IMR-90 (cell line): Measurements from ENCODE around the gene PILRA. TPM values are rescaled to one million over a fixed set of nuclear protein-coding genes. Genes with fewer than 3 reads are reported as not detected.

Experiments used
- ATAC-seq: fragments of 200-7000 bp; cut with Tn5 transposase; 2 replicates; pipeline ENCODE4 v1.9.1; 2020; ENCODE audit warnings: low read depth, mild to moderate bottlenecking, moderate library complexity
- BruUV-seq: library from RNA; stranded (reverse); fragments of 400-500 nt; replicated peaks from 2 replicates; lab custom pipeline; 2021; lab: Mats Ljungman, UMichigan
- CTCF ChIA-PET: fragments of 300-600 bp; formaldehyde crosslinking; extraction: SDS; loops from one replicate; lab custom pipeline; 2021; ENCODE audit warnings: antibody characterized with exemption; lab: Yijun Ruan, JAX
- POLR2A ChIA-PET: fragments of 300-600 bp; sonication (Branson Sonifier 250); formaldehyde crosslinking; loops from one replicate; lab custom pipeline; 2022; ENCODE audit warnings: antibody characterized with exemption; ENCODE audit not compliant: unreplicated experiment; lab: Charles Lee
- DNase-seq: peaks from one replicate; pipeline ENCODE4 v3.0.0; 2013
- H2AFZ ChIP-seq: replicated peaks from 2 replicates; pipeline ENCODE3; 2013; ENCODE audit warnings: low read length, mild to moderate bottlenecking; ENCODE audit not compliant: poor library complexity
- H2AK5ac ChIP-seq: 2 replicates; pipeline ENCODE4 v1.6.1; 2013; ENCODE audit warnings: low read depth, low read length, inconsistent platforms
- H2AK9ac ChIP-seq: replicated peaks from 2 replicates; pipeline ENCODE3; 2013; ENCODE audit warnings: mild to moderate bottlenecking, low read depth, low read length, moderate library complexity; ENCODE audit not compliant: poor library complexity
- H2BK120ac ChIP-seq: 2 replicates; pipeline ENCODE4 v1.6.1; 2013; ENCODE audit warnings: low read depth, low read length, inconsistent platforms
- H2BK15ac ChIP-seq: 3 replicates; pipeline ENCODE4 v1.6.1; 2013; ENCODE audit warnings: low read depth, low read length, inconsistent platforms
- H2BK20ac ChIP-seq: 2 replicates; pipeline ENCODE4 v1.6.1; 2013; ENCODE audit warnings: low read depth, mild to moderate bottlenecking, inconsistent platforms, low read length, moderate library complexity
- H2BK5ac ChIP-seq: 2 replicates; pipeline ENCODE4 v1.6.1; 2013; ENCODE audit warnings: mild to moderate bottlenecking, low read depth, low read length, inconsistent platforms; ENCODE audit not compliant: poor library complexity, severe bottlenecking
- H3K14ac ChIP-seq: replicated peaks from 2 replicates; pipeline ENCODE4 v1.6.1; 2013; ENCODE audit warnings: low read depth, low read length, inconsistent platforms
- H3K18ac ChIP-seq: 2 replicates; pipeline ENCODE4 v1.6.1; 2013; ENCODE audit warnings: low read depth, low read length, control low read depth
- H3K23ac ChIP-seq: 2 replicates; pipeline ENCODE4 v1.6.1; 2013; ENCODE audit warnings: low read depth, low read length, inconsistent platforms
- H3K27ac ChIP-seq: 2 replicates; pipeline ENCODE4 v1.5.1; 2013; ENCODE audit warnings: mild to moderate bottlenecking, control low read depth, low read length; ENCODE audit not compliant: insufficient read depth
- H3K27me3 ChIP-seq: 2 replicates; pipeline ENCODE4 v1.6.1; 2013; ENCODE audit warnings: low read length; ENCODE audit not compliant: control insufficient read depth, insufficient read depth
- H3K36me3 ChIP-seq: 2 replicates; pipeline ENCODE4 v1.6.1; 2013; ENCODE audit warnings: low read length, mixed read lengths; ENCODE audit not compliant: control insufficient read depth, insufficient read depth
- H3K4ac ChIP-seq: 2 replicates; pipeline ENCODE4 v1.6.1; 2013; ENCODE audit warnings: low read depth, low read length, inconsistent platforms
- H3K4me1 ChIP-seq: 2 replicates; pipeline ENCODE4 v1.6.1; 2013; ENCODE audit warnings: low read length, mixed read lengths; ENCODE audit not compliant: control insufficient read depth, insufficient read depth
- H3K4me2 ChIP-seq: 2 replicates; pipeline ENCODE4 v1.6.1; 2013; ENCODE audit warnings: low read depth, mild to moderate bottlenecking, control low read depth, low read length, moderate library complexity
- H3K4me3 ChIP-seq: 2 replicates; pipeline ENCODE4 v1.5.1; 2013; ENCODE audit warnings: low read depth, mild to moderate bottlenecking, control low read depth, low read length, moderate library complexity; ENCODE audit not compliant: insufficient read depth
- H3K56ac ChIP-seq: 2 replicates; pipeline ENCODE4 v1.6.1; 2013; ENCODE audit warnings: low read length, inconsistent platforms; ENCODE audit not compliant: insufficient read depth; ENCODE audit errors: extremely low read depth
- H3K79me1 ChIP-seq, 2 experiments: 2 replicates each; pipeline ENCODE4 v1.6.1; 2013; ENCODE audit warnings: low read length in 2 of 2, inconsistent platforms in 1 of 2, low read depth in 1 of 2
- H3K9ac ChIP-seq: 2 replicates; pipeline ENCODE4 v1.6.1; 2013; ENCODE audit warnings: low read depth, low read length, control low read depth
- H3K9me1 ChIP-seq: 2 replicates; pipeline ENCODE4 v1.6.1; 2013; ENCODE audit warnings: low read length, inconsistent platforms; ENCODE audit not compliant: insufficient read depth
- H3K9me3 ChIP-seq: 2 replicates; pipeline ENCODE4 v1.6.1; 2013; ENCODE audit warnings: low read length; ENCODE audit not compliant: control insufficient read depth, insufficient read depth
- H4K20me1 ChIP-seq: 2 replicates; pipeline ENCODE4 v1.6.1; 2013; ENCODE audit warnings: low read length, inconsistent platforms; ENCODE audit not compliant: insufficient read depth
- H4K5ac ChIP-seq: 2 replicates; pipeline ENCODE4 v1.6.1; 2013; ENCODE audit warnings: mild to moderate bottlenecking, low read depth, low read length, control low read depth
- H4K8ac ChIP-seq, 2 experiments: 2 replicates each; pipeline ENCODE4 v1.6.1; 2013; ENCODE audit warnings: low read depth in 2 of 2, low read length in 2 of 2, control low read depth in 1 of 2, inconsistent platforms in 1 of 2
- H4K91ac ChIP-seq: 2 replicates; pipeline ENCODE4 v1.6.1; 2013; ENCODE audit warnings: low read depth, low read length, inconsistent platforms; ENCODE audit not compliant: insufficient read depth
- FOS ChIP-seq: fragments of 150-350 bp; IDR thresholded peaks from 2 replicates; pipeline ENCODE4 v1.6.1; 2016; ENCODE audit warnings: low read depth, low read length
- MAFK ChIP-seq: IDR thresholded peaks from 2 replicates; pipeline ENCODE4 v1.6.1; 2012; ENCODE audit warnings: low read depth, low read length, improper control_type of control experiment
- RAD21 ChIP-seq: IDR thresholded peaks from 2 replicates; pipeline ENCODE4 v1.6.1; 2012; ENCODE audit warnings: low read length, improper control_type of control experiment
- RCOR1 ChIP-seq: IDR thresholded peaks from 2 replicates; pipeline ENCODE4 v1.6.1; 2012; ENCODE audit warnings: mild to moderate bottlenecking, low read length, improper control_type of control experiment; ENCODE audit not compliant: insufficient replicate concordance
- WGBS, 2 experiments: methylation state at CpG; one replicate each; pipeline versions ENCODE4 v1.1.5 to v1.1.7; 2013; ENCODE audit warnings: missing lambda C conversion rate in 2 of 2; ENCODE audit not compliant: insufficient read length in 1 of 2; ENCODE audit errors: extremely low coverage in 2 of 2; 5-methylcytosine and 5-hydroxymethylcytosine counted together
- dilution Hi-C: fragments of 300-500 bp; cut with HindIII; formaldehyde crosslinking; loops from one replicate; pipeline ENCODE4 v1.14.3; 2018; ENCODE audit warnings: low sequenced_read_pairs; ENCODE audit not compliant: unreplicated experiment
- in situ Hi-C: fragments of 300-500 bp; cut with MboI; formaldehyde crosslinking; loops from 3 replicates; pipeline ENCODE4 v1.14.3; 2019; ENCODE audit warnings: low sequenced_read_pairs, inconsistent platforms, mixed read lengths
- intact Hi-C: fragments of 100-400 bp; cut with micrococcal nuclease; formaldehyde crosslinking; loops from 2 replicates; pipeline ENCODE4 v1.10.0; 2022
- polyA plus RNA-seq, 3 experiments: library from polyadenylated mRNA; depleted of rRNA; stranded (reverse); fragments of >200 nt; gene quantifications; 2 replicates each; pipeline ENCODE4 v1.2.3, GENCODE V29; 2012; ENCODE audit warnings: low replicate concordance in 1 of 3
- total RNA-seq: library from RNA; depleted of rRNA; stranded (reverse); fragments of >200 nt; gene quantifications from 2 replicates; pipeline ENCODE4 v1.2.3, GENCODE V29; 2012

The PILRA gene
- total and polyA plus RNA-seq, 2 of the 4 experiments (the other 2 are of a cell fraction) = 0.56 TPM; not detected in 1

DNA sequence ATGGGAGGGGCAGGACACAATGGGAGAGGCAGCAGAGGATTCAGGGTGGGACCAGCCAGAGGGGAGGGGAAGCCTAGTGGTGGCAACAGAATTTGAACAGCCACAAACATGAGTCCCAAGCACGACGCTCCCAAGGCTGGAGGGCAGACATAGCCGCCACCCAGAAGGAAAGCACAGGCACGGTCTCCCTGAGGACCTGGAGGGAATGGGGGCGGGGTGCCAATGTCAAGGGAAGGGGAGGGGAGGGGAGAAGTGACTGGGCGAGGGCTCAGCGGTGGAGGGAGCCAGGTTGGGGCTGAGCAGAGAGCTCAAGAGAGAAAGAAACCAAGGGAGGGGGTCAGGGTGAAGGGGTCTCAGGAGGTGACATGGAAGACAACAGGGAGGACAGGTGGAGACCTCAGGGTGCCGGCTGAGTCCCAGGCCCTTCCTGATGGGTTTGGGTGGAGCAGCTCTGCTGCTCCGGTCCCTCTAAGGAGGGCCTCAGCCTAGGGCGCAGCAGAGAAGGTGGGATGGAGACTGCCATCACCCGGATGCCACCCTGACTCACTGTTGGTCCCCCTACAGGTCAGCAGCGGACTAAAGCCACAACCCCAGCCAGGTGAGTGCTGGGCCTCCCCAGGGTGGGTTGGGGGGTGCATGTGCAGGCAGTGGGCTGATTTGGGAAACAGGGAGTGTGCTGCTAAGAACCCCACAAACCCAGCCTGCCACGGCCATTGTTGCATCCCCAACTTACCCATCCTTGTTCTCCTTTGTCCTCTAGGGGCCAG is 24.2 kb downstream of the PILRA start (continued):
- no peak for TF ChIP-seq RAD21

- Histone ChIP-seq H2AFZ (no peak overlapping the region), H3K4ac (no peak overlapping the region), H3K79me1 (no peaks in the 10 kb centered on the region), H3K4me2 (no peak overlapping the region), H3K9me1 (no peaks in the 10 kb centered on the region; the same call in 1 of the 2 replicates), H4K20me1 (no peaks in the 10 kb centered on the region), H3K9me3 (peaks cover 4% of the 10 kb centered on the region), H3K36me3 (no peaks in the 10 kb centered on the region), H3K9ac (no peak overlapping the region), H3K18ac (no peak overlapping the region), H3K4me1 (no peaks in the 10 kb centered on the region), H2AK5ac (no peak overlapping the region), H2AK9ac (no peak overlapping the region), H2BK20ac (no peak overlapping the region), H3K27me3 (peaks cover 50% of the 10 kb centered on the region), H2BK120ac (no peak overlapping the region), H2BK15ac (no peak overlapping the region), H3K14ac (no peak overlapping the region), H3K4me3 (no peak overlapping the region), H4K91ac (no peak overlapping the region), H3K23ac (no peak overlapping the region), H3K56ac (no peak overlapping the region), H4K8ac (no peak overlapping the region), H2BK5ac (no peak overlapping the region), H3K27ac (no peak overlapping the region), H4K5ac (no peak overlapping the region)
- POLR2A ChIA-PET = no interaction called here
- intact Hi-C loops (no loop called here), dilution Hi-C loops (no loop called here), in situ Hi-C loops (no loop called here)
- no peak for DNase-seq
- BruUV-seq = no TSS peak
- ATAC-seq = no peak
- WGBS, 2 experiments = 20% methylated on average over 2 of the region's 2 CpGs; no CpG with 5 or more reads in 1 of the 2 experiments
- TF ChIP-seq MAFK (no peak), FOS (no peak), RCOR1 (no peak)
- CTCF ChIA-PET = interaction anchor here (0.7 kb wide), 1 partner anchor 10 kb away, joined by 4 read pairs; no protein-coding TSS in a partner anchor
Observed at GRCh38 chr7:100398239-100398638, 25.0 kb downstream of the PILRA start.
